Right forelimb (tissue), 1 donor: Measurements from ENCODE around the gene THOC1.
"Not testable (repeated sequence)": the region's sequence is repeated elsewhere in the genome, so short reads cannot be mapped to it uniquely, and the experiment has no call there.

Experiments used
- DNase-seq: peaks from one replicate; pipeline ENCODE4 v3.0.0-alpha.2; 2018

THOC1 gene

GRCh38 chr18:267688-268552 lies at the start of gene THOC1:
THOC1 (minus strand) TSS chr18:268047; CDS start chr18:268019, 28 bp downstream.
- DNase-seq: peak; percentile 95

GRCh38 chr18:317618-318017 lies 49.8 kb upstream of the THOC1 start:
- no peak for DNase-seq

GRCh38 chr18:316393-316792 lies 48.5 kb upstream of the THOC1 start:
- DNase-seq: no peak

GRCh38 chr18:313931-314330 lies 46.1 kb upstream of the THOC1 start:
- DNase-seq: no peak

- no peak for DNase-seq
Observed at GRCh38 chr18:312415-312814, 44.6 kb upstream of the THOC1 start.

GRCh38 chr18:310042-310441 lies 42.2 kb upstream of the THOC1 start:
- no peak for DNase-seq

GRCh38 chr18:308086-308485 lies 40.2 kb upstream of the THOC1 start:
- DNase-seq: not testable (repeated sequence)

- no peak for DNase-seq
Observed at GRCh38 chr18:306608-307255, 38.9 kb upstream of the THOC1 start.

- DNase-seq: no peak
Observed at GRCh38 chr18:305003-305501, 37.2 kb upstream of the THOC1 start.

- DNase-seq: no peak
Observed at GRCh38 chr18:303607-304006, 35.8 kb upstream of the THOC1 start.

GRCh38 chr18:303011-303410 lies 35.2 kb upstream of the THOC1 start:
- DNase-seq: no peak

GRCh38 chr18:302097-302496 lies 34.2 kb upstream of the THOC1 start:
- no peak for DNase-seq

- no peak for DNase-seq
Observed at GRCh38 chr18:297936-298335, 30.1 kb upstream of the THOC1 start.

- peak; percentile 51 for DNase-seq
Observed at GRCh38 chr18:295756-296490, 28.1 kb upstream of the THOC1 start.

GRCh38 chr18:294566-294965 lies 26.7 kb upstream of the THOC1 start:
- DNase-seq: no peak

GRCh38 chr18:293536-293935 lies 25.7 kb upstream of the THOC1 start:
- no peak for DNase-seq

- DNase-seq: no peak
Observed at GRCh38 chr18:292271-292670, 24.4 kb upstream of the THOC1 start.

- not testable (repeated sequence) for DNase-seq
Observed at GRCh38 chr18:289970-290369, 22.1 kb upstream of the THOC1 start.

GRCh38 chr18:289026-289425 lies 21.2 kb upstream of the THOC1 start:
- no peak for DNase-seq

- DNase-seq: no peak
Observed at GRCh38 chr18:286515-287310, 18.9 kb upstream of the THOC1 start.

GRCh38 chr18:285817-286216 lies 18.0 kb upstream of the THOC1 start:
- no peak for DNase-seq

GRCh38 chr18:275486-275885 lies 7.6 kb upstream of the THOC1 start:
- DNase-seq: no peak

GRCh38 chr18:274313-274712 lies 6.5 kb upstream of the THOC1 start:
- DNase-seq: no peak
